UCSD-AML1 (cell line): Measurements from ENCODE around the gene MAGEF1.

Experiments
- DNase-seq: peaks from one replicate; lab custom pipeline; 2025; ENCODE audit not compliant: unreplicated experiment; lab: John Stamatoyannopoulos, UW

The MAGEF1 gene

GRCh38 chr3:184725176-184725719 is 13.4 kb upstream of the MAGEF1 start:
- DNase-seq: no peak

- DNase-seq: no peak
Measured at GRCh38 chr3:184724699-184725098, 12.8 kb upstream of the MAGEF1 start.

DNA sequence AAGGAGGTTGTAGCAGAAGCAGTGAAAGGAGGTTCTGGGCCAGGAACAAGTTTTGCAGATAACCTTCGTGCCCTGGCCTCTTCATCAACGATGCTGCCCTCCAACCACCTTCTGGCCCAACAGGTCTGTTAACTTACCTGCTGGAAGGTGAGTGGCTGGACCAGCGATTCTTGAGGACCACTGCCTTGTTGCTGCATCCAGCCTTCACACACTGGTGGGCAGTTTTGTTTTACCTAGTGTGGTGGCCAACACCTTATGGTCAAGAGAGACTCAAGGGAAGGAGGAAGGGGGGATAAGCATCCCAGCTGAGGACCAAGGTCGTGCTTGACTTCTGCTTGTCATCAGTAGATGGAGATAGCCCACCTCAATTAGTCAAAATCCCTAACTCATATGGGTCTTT is 7.8 kb upstream of the MAGEF1 start:
- DNase-seq: no peak

DNA sequence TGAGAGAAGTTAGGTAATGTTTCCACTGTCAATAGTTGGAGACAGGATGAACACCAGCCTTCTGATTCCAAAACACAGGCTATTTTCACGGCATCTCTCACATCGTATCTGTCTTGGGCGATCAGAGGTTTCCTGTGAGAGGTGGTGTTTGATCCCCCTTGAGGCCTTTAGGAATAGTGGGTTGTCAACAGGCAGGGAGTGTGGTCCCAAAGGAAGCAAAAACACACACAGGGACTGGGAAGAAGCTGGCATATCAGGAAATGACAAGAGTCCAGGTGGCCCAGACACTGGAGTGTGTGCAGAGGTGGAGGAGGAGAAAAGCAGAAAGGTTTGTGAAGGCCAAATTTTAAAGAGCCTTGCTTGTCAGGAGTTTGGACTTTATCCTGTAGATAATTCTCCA is 6.6 kb upstream of the MAGEF1 start:
- no peak for DNase-seq

- DNase-seq: no peak
Measured at GRCh38 chr3:184717399-184717983, 5.6 kb upstream of the MAGEF1 start.

DNA sequence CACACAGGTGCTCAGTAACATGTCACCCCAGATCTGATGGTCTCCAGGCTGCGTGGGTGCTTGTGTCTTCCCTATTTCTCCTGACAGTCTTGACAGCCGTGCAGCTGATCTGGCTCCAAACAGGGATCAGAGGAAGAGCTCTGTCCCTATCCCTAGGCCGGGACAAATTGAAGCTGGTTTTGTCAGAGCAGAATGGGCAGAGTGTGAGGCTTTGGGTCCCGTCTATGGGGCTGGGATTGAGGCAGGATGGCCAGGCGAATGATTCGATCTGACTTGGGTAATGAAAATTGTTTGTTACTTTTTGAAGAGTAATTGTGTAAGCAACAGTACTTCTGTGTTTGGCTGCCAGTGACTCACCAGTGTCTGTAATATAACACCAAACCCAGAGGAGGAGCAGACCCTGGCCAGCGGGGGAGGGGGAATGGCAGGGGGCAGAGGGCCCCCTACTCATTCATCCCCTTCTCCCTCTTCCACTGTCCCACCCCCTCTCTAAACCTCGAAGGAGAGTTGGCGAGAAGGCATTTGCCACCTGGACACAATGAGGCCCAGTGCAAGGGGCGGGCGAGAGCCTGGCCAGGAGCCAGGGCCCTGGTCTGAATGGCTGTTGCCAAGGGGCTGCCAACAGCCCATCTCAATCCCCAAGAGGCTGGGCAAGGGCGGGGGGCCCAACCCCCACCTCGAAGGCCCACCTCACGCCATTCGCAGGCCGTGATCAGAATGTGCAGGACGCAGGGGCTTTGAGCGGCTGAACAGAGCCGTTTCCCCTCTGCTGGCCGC is 4.9 kb upstream of the MAGEF1 start:
- DNase-seq: no peak

- DNase-seq: no peak
Measured at GRCh38 chr3:184715943-184716621, 4.2 kb upstream of the MAGEF1 start.

- no peak for DNase-seq
Measured at GRCh38 chr3:184713521-184713920, 1.7 kb upstream of the MAGEF1 start.

DNA sequence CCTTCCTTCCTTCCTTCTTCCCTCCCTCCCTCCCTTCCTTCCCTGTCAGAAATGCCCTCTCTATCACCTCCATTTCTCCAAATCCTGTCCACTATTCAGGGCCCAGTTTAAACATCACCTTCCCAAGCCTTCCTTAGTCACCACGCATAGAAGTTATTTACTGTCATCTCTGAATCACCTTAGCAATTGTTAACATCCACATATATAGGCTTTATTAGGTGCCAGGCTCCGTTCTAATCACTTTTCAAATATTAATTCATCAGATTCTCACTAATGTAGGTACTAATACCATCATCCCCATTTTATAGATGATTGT is 1.1 kb upstream of the MAGEF1 start:
- DNase-seq: no peak

GRCh38 chr3:184712248-184713039 is 580 bp upstream of the MAGEF1 start:
- DNase-seq: no peak

GRCh38 chr3:184710870-184711492 is 883 bp downstream of the MAGEF1 start:
- no peak for DNase-seq

DNA sequence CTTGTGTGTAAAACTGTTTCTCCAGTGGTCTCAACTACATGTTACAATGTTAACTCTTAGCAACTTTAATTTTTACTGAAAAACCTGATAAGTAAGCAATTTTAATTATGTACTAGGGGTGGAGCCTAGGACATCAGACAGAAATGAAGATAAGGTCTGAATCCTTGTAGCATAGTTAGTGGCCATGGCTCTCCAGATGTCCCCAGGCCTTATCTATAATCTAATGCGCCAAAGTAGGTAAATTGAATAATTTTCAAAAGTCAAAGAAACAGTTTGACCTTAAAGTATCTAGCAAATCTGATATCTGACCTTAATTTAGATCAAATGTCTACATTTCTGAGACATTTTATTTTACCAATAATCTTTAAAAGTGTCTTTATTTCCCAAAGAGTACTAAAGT is 8.2 kb downstream of the MAGEF1 start:
- no peak for DNase-seq

- DNase-seq: no peak
Measured at GRCh38 chr3:184700759-184701158, 11.1 kb downstream of the MAGEF1 start.

- no peak for DNase-seq
Measured at GRCh38 chr3:184697845-184698244, 14.0 kb downstream of the MAGEF1 start.

DNA sequence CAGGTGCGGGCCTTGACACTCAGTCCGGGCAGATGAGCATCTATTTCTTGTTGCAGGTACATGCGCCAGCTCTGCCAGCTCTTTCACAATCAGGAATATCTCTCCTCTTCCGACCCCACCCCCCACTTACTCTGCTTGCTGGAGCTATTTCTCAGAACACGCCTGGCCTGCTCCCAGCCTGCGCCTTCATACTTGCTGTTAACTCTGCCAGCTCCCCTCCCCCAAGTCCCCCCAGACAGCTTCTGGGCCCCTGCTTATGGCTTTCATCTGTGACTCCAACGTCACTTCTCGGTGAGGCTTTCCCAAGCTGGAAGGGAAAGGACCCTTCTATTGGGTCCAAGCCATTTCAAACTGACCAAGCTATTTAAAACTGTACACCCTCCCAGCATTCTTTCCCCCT is 15.2 kb downstream of the MAGEF1 start:
- no peak for DNase-seq

DNA sequence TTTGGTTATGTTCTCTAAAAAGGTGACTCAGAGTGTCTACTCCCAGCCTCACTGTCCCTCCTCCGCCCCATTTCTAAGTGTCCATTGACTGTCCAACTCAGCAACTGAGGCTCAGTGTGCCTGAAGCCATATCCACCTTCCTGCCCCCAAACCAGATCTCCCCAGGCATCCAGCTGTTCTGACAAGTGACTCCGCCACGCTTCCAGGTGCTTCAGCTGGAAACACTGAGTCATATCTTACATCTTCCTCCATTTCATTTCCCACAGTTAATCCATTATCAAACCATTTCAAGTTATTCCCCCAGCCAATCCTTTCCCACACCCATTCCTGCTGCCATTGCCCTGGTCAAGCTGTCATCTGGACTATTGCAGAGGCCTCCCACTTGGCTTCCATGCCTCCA is 17.1 kb downstream of the MAGEF1 start:
- no peak for DNase-seq

GRCh38 chr3:184694133-184694665 is 17.7 kb downstream of the MAGEF1 start:
- no peak for DNase-seq

GRCh38 chr3:184693011-184693975 is 18.6 kb downstream of the MAGEF1 start:
- DNase-seq: no peak

DNA sequence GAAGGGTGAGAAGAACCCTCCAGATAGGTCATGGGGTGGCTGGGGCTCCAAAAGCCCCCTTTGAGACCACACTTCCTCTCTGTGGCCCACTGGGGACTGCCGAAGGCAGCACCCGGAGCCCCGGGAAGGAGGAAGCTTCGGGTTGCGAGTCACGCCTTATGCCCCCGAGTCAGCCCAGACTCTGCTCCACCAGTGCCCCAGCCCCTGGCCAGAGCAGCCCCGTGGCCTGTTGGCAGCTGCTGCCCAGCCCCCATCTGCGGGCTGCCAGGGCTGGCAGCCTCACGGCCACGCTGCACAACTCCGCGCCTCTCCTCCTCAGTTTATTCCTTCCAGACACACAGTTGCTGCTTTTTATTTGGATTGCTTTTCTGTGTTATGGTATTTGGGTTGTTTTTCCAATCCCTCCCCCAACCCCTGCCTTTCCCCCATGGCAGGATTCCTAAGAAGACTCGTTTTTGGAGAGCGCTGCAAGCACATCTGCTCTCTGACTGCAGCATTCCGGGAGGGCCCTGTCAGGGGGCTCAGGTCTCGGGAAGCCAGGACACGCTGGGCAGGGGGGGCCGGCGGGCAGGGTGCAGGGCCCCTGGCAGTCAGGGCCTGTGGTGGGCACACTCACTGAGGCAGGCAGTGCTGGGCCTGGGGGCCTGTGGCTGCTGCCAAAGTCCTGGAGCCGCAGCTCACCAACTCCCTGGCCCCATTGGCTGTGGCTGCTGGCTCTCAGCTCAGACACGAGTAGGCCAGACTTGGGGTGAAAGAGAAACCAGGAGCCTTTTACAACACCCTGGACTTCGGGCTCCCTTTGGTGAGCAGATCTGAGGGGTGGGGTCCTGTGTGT is 20.2 kb downstream of the MAGEF1 start:
- DNase-seq: peak; percentile 30
